8988T (cell line): ENCODE results near the gene PAQR5.
"Not testable (repeated sequence)": the region's sequence is repeated elsewhere in the genome, so short reads cannot be mapped to it uniquely, and the experiment has no call there.

Source experiments
- DNase-seq: peaks from one replicate; pipeline ENCODE4 v3.0.0; 2011

PAQR5 gene

GRCh38 chr15:69434238-69434637 lies 135.5 kb downstream of the PAQR5 start:
- DNase-seq, result no peak

DNA sequence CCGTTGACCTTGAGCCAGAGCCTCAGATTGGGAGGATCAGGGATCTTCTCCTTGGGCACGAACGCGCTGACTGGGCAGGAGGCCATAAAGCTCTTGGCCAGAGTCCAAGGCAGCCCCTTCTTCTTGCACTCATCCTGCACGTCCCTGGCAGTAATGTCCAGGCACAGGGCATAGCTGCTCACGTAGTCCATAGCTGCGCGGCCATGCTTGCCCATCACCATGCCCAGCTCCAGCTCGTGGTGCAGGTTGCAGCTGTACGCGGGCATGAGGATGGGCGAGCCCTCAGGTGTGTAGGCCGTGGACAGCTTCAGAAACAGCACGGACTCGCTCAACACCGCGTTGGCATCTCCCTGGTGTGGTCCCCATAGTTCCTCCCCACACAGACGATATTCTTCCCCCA lies 136.0 kb downstream of the PAQR5 start:
- DNase-seq, result no peak

GRCh38 chr15:69435985-69436384 lies 137.3 kb downstream of the PAQR5 start:
- DNase-seq, result no peak

DNA sequence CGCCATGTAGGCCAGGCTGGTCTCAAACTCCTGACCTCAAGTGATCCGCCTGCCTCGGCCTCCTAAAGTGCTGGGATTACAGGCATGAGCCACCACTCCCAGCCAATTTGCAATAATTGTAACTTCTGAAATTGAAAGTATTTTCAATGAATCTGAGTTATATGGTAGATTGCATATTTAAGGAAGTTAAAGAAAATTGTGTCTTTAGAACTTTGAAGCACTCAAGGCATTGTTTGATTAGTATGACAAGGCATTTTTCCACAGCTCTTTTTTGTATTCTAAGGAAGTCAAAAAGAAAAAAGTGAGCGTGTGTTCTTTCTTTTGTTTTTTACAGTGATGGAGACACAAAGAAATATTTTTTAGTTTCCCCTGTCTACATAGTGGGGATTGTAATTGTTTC lies 138.2 kb downstream of the PAQR5 start:
- no peak for DNase-seq

GRCh38 chr15:69439623-69440022 lies 140.9 kb downstream of the PAQR5 start:
- DNase-seq, result no peak

DNA sequence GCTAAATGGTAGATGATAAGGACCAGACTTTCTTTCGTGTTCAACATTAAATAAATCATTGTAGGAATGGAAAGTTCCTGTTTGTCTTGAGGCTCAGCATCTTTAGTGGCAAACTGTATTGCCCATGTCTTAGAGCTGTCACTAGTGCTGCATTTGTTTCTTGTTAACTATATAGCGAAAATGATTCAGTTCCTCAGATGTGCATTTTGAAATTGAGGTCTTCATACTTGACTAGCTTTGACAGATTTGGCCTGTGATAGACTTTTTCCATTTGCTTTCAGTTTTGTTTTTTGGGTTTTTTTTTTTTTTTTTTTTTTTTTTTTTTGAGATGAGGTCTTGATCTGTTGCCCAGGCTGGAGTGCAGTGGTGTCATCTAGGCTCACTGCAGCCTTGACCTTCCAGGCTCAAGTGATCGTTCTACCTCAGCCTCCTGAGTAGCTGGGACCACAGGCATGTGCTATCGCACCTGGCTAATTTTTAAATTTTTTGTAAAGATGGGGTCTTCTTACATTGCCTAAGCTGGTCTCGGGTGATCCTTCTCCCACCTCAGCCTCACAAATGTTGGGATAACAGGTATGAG lies 144.4 kb downstream of the PAQR5 start:
- DNase-seq, result no peak

GRCh38 chr15:69444686-69445085 lies 146.0 kb downstream of the PAQR5 start:
- no peak for DNase-seq

DNA sequence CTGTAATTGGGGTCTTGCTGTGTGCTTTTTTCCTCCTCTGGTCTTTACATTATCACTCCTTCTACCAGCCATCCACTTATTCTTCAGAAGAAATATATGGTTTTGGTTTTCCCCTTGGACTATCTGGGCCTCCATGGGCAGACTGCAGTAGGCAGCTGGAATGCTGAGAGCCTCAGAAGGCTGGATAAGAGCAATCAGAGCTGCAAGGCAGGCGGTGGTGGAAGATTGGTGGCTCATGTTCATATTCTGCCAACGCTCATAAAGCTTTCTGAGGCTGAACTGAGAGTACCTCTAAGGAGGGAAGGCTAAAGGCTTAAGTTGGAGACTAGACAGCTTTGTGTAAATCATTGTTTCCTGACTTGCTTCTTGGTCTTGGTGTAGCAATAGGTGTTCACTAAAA lies 148.2 kb downstream of the PAQR5 start:
- DNase-seq, result no peak

GRCh38 chr15:69450221-69450620 lies 151.5 kb downstream of the PAQR5 start:
- not testable (repeated sequence) for DNase-seq

GRCh38 chr15:69450968-69451695 lies 152.4 kb downstream of the PAQR5 start:
- DNase-seq, result no peak

DNA sequence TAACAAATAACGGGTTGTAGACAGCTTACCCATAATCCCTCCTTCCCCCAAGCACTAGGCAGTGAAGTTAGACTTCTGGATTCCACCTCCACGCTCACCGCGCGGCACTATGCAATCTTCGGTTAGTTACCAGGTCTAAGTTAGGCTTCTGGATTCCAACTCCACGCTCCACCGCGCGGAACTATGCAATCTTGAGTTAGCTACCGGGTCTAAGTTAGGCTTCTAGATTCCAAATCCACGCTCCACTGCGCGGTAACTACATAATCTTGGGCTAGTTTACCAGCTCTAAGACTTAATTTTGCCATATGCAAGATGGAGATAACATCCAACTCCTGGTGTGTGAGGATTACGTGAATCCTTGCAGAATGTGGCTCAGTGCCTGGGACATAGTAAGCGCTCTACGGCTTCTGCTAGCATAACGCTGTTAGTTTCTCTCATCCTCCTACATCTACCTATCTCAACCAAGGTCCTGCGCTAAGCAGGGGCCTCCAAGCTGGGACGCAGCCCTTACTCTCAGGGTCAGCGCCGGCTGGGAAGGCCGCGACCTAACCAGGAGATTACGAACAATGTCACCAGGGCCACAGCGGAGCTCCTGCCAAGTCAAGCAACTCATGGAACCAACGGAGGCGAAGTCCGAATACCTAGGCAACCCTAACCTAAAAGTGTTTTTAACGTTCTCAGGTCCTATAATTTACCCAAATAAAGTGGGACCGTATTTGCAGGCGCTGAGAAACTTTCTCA lies 153.4 kb downstream of the PAQR5 start:
- no peak for DNase-seq

GRCh38 chr15:69452692-69453521 lies 154.2 kb downstream of the PAQR5 start, which contains the start of gene RPLP1:
Gene RPLP1, plus strand, starts transcription at chr15:69452818. Its CDS starts 131 bp downstream, at chr15:69452949.
- peak; percentile 57 for DNase-seq

GRCh38 chr15:69454953-69455352 lies 156.2 kb downstream of the PAQR5 start:
- DNase-seq, result no peak

DNA sequence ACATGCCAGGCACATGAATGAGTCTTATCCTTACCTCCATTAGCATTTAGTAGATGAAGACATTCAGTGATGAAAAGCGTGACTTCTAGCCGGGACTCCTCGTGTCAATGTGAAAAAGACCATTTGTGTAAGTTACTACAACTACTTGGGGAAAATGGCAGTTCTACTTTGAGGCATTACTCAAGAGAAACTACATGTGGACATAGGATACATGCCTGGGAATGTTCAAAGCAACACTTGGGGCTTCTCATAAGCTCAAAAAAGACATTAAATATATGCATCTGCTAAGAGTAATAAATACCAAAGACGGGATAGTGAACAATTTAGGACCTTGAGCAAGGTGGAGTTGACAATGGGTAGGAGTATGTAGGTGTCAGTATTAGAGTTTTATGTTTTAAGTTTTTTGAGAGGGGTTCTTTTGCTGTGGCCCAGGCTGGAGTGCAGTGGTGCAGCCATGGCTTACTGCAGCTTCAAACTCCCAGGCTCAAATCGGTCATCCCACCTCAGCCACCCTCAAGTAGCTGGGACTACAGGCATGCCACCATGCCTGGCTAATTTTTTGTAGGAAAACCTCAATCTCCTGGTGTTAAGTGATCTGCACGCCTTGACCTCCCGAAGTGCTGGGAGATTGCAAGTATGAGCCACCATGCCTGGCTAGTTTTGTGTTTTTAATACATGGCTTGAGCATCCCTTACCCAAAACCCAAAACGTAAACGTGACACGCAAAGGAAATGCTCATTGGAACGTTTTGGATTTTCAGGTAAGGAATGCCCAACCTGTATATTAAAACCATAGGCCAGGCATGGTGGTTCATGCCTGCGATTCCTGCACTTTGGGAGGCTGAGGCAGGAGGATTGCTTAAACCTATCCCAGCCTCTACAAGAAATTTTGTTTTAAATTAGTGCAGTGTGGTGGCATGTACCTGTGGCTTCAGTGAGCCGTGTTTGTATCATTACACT lies 157.8 kb downstream of the PAQR5 start:
- no peak for DNase-seq
